IMR-90 (cell line): ENCODE data around the gene UBE2QL1. TPM values are rescaled to one million over a fixed set of nuclear protein-coding genes. Genes with fewer than 3 reads are reported as not detected.

Experiments
- ATAC-seq: fragments of 200-7000 bp; cut with Tn5 transposase; 2 replicates; pipeline ENCODE4 v1.9.1; 2020; ENCODE audit warnings: low read depth, mild to moderate bottlenecking, moderate library complexity
- BruUV-seq: library from RNA; stranded (reverse); fragments of 400-500 nt; replicated peaks from 2 replicates; lab custom pipeline; 2021; lab: Mats Ljungman, UMichigan
- CTCF ChIA-PET: fragments of 300-600 bp; formaldehyde crosslinking; extraction: SDS; loops from one replicate; lab custom pipeline; 2021; ENCODE audit warnings: antibody characterized with exemption; lab: Yijun Ruan, JAX
- POLR2A ChIA-PET: fragments of 300-600 bp; sonication (Branson Sonifier 250); formaldehyde crosslinking; loops from one replicate; lab custom pipeline; 2022; ENCODE audit warnings: antibody characterized with exemption; ENCODE audit not compliant: unreplicated experiment; lab: Charles Lee
- DNase-seq: peaks from one replicate; pipeline ENCODE4 v3.0.0; 2013
- H2AFZ ChIP-seq: replicated peaks from 2 replicates; pipeline ENCODE3; 2013; ENCODE audit warnings: low read length, mild to moderate bottlenecking; ENCODE audit not compliant: poor library complexity
- H2AK5ac ChIP-seq: 2 replicates; pipeline ENCODE4 v1.6.1; 2013; ENCODE audit warnings: low read depth, low read length, inconsistent platforms
- H2AK9ac ChIP-seq: replicated peaks from 2 replicates; pipeline ENCODE3; 2013; ENCODE audit warnings: mild to moderate bottlenecking, low read depth, low read length, moderate library complexity; ENCODE audit not compliant: poor library complexity
- H2BK120ac ChIP-seq: 2 replicates; pipeline ENCODE4 v1.6.1; 2013; ENCODE audit warnings: low read depth, low read length, inconsistent platforms
- H2BK15ac ChIP-seq: 3 replicates; pipeline ENCODE4 v1.6.1; 2013; ENCODE audit warnings: low read depth, low read length, inconsistent platforms
- H2BK20ac ChIP-seq: 2 replicates; pipeline ENCODE4 v1.6.1; 2013; ENCODE audit warnings: low read depth, mild to moderate bottlenecking, inconsistent platforms, low read length, moderate library complexity
- H2BK5ac ChIP-seq: 2 replicates; pipeline ENCODE4 v1.6.1; 2013; ENCODE audit warnings: mild to moderate bottlenecking, low read depth, low read length, inconsistent platforms; ENCODE audit not compliant: poor library complexity, severe bottlenecking
- H3K14ac ChIP-seq: replicated peaks from 2 replicates; pipeline ENCODE4 v1.6.1; 2013; ENCODE audit warnings: low read depth, low read length, inconsistent platforms
- H3K18ac ChIP-seq: 2 replicates; pipeline ENCODE4 v1.6.1; 2013; ENCODE audit warnings: low read depth, low read length, control low read depth
- H3K23ac ChIP-seq: 2 replicates; pipeline ENCODE4 v1.6.1; 2013; ENCODE audit warnings: low read depth, low read length, inconsistent platforms
- H3K27ac ChIP-seq: 2 replicates; pipeline ENCODE4 v1.5.1; 2013; ENCODE audit warnings: mild to moderate bottlenecking, control low read depth, low read length; ENCODE audit not compliant: insufficient read depth
- H3K27me3 ChIP-seq: 2 replicates; pipeline ENCODE4 v1.6.1; 2013; ENCODE audit warnings: low read length; ENCODE audit not compliant: control insufficient read depth, insufficient read depth
- H3K36me3 ChIP-seq: 2 replicates; pipeline ENCODE4 v1.6.1; 2013; ENCODE audit warnings: low read length, mixed read lengths; ENCODE audit not compliant: control insufficient read depth, insufficient read depth
- H3K4ac ChIP-seq: 2 replicates; pipeline ENCODE4 v1.6.1; 2013; ENCODE audit warnings: low read depth, low read length, inconsistent platforms
- H3K4me1 ChIP-seq: 2 replicates; pipeline ENCODE4 v1.6.1; 2013; ENCODE audit warnings: low read length, mixed read lengths; ENCODE audit not compliant: control insufficient read depth, insufficient read depth
- H3K4me2 ChIP-seq: 2 replicates; pipeline ENCODE4 v1.6.1; 2013; ENCODE audit warnings: low read depth, mild to moderate bottlenecking, control low read depth, low read length, moderate library complexity
- H3K4me3 ChIP-seq: 2 replicates; pipeline ENCODE4 v1.5.1; 2013; ENCODE audit warnings: low read depth, mild to moderate bottlenecking, control low read depth, low read length, moderate library complexity; ENCODE audit not compliant: insufficient read depth
- H3K56ac ChIP-seq: 2 replicates; pipeline ENCODE4 v1.6.1; 2013; ENCODE audit warnings: low read length, inconsistent platforms; ENCODE audit not compliant: insufficient read depth; ENCODE audit errors: extremely low read depth
- H3K79me1 ChIP-seq, 2 experiments: 2 replicates each; pipeline ENCODE4 v1.6.1; 2013; ENCODE audit warnings: low read length in 2 of 2, inconsistent platforms in 1 of 2, low read depth in 1 of 2
- H3K9ac ChIP-seq: 2 replicates; pipeline ENCODE4 v1.6.1; 2013; ENCODE audit warnings: low read depth, low read length, control low read depth
- H3K9me1 ChIP-seq: 2 replicates; pipeline ENCODE4 v1.6.1; 2013; ENCODE audit warnings: low read length, inconsistent platforms; ENCODE audit not compliant: insufficient read depth
- H3K9me3 ChIP-seq: 2 replicates; pipeline ENCODE4 v1.6.1; 2013; ENCODE audit warnings: low read length; ENCODE audit not compliant: control insufficient read depth, insufficient read depth
- H4K20me1 ChIP-seq: 2 replicates; pipeline ENCODE4 v1.6.1; 2013; ENCODE audit warnings: low read length, inconsistent platforms; ENCODE audit not compliant: insufficient read depth
- H4K5ac ChIP-seq: 2 replicates; pipeline ENCODE4 v1.6.1; 2013; ENCODE audit warnings: mild to moderate bottlenecking, low read depth, low read length, control low read depth
- H4K8ac ChIP-seq, 2 experiments: 2 replicates each; pipeline ENCODE4 v1.6.1; 2013; ENCODE audit warnings: low read depth in 2 of 2, low read length in 2 of 2, control low read depth in 1 of 2, inconsistent platforms in 1 of 2
- H4K91ac ChIP-seq: 2 replicates; pipeline ENCODE4 v1.6.1; 2013; ENCODE audit warnings: low read depth, low read length, inconsistent platforms; ENCODE audit not compliant: insufficient read depth
- BHLHE40 ChIP-seq: fragments of 150-350 bp; IDR thresholded peaks from 2 replicates; pipeline ENCODE4 v1.6.1; 2016; ENCODE audit warnings: mild to moderate bottlenecking, low read depth, low read length
- CEBPB ChIP-seq: IDR thresholded peaks from 2 replicates; pipeline ENCODE4 v1.6.1; 2012; ENCODE audit warnings: low read depth, low read length, improper control_type of control experiment
- CHD1 ChIP-seq: IDR thresholded peaks from 2 replicates; pipeline ENCODE4 v1.6.1; 2012; ENCODE audit warnings: low read depth, low read length, improper control_type of control experiment
- CTCF ChIP-seq: conservative IDR thresholded peaks from 2 replicates; pipeline ENCODE4 v1.5.1; 2012; ENCODE audit warnings: mild to moderate bottlenecking, low read depth, low read length, improper control_type of control experiment
- ELK1 ChIP-seq: fragments of 150-350 bp; IDR thresholded peaks from 2 replicates; pipeline ENCODE4 v1.6.1; 2016; ENCODE audit warnings: low read depth, mild to moderate bottlenecking, low read length, moderate library complexity, borderline replicate concordance
- FOS ChIP-seq: fragments of 150-350 bp; IDR thresholded peaks from 2 replicates; pipeline ENCODE4 v1.6.1; 2016; ENCODE audit warnings: low read depth, low read length
- MAZ ChIP-seq: IDR thresholded peaks from 2 replicates; pipeline ENCODE4 v1.6.1; 2012; ENCODE audit warnings: low read depth, mild to moderate bottlenecking, low read length, improper control_type of control experiment, moderate library complexity, borderline replicate concordance
- MXI1 ChIP-seq: IDR thresholded peaks from 2 replicates; pipeline ENCODE4 v1.6.1; 2012; ENCODE audit warnings: low read depth, mild to moderate bottlenecking, low read length, moderate library complexity, borderline replicate concordance
- NFE2L2 ChIP-seq: fragments of 150-350 bp; IDR thresholded peaks from 2 replicates; pipeline ENCODE4 v1.6.1; 2016; ENCODE audit warnings: low read depth, mild to moderate bottlenecking, low read length
- POLR2A ChIP-seq: IDR thresholded peaks from 2 replicates; pipeline ENCODE4 v1.6.1; 2012; ENCODE audit warnings: mild to moderate bottlenecking, low read depth, low read length
- RAD21 ChIP-seq: IDR thresholded peaks from 2 replicates; pipeline ENCODE4 v1.6.1; 2012; ENCODE audit warnings: low read length, improper control_type of control experiment
- RCOR1 ChIP-seq: IDR thresholded peaks from 2 replicates; pipeline ENCODE4 v1.6.1; 2012; ENCODE audit warnings: mild to moderate bottlenecking, low read length, improper control_type of control experiment; ENCODE audit not compliant: insufficient replicate concordance
- RFX5 ChIP-seq: IDR thresholded peaks from 2 replicates; pipeline ENCODE4 v1.8.0; 2012; ENCODE audit warnings: low read depth, mild to moderate bottlenecking, low read length, moderate library complexity
- SMC3 ChIP-seq: fragments of 150-350 bp; IDR thresholded peaks from 2 replicates; pipeline ENCODE4 v1.6.1; 2016; ENCODE audit warnings: low read depth, mild to moderate bottlenecking, antibody characterized with exemption, low read length, moderate library complexity
- USF2 ChIP-seq: fragments of 150-350 bp; IDR thresholded peaks from 2 replicates; pipeline ENCODE4 v1.6.1; 2017; ENCODE audit warnings: mild to moderate bottlenecking, antibody characterized with exemption, low read length, low read depth
- WGBS, 2 experiments: methylation state at CpG; one replicate each; pipeline versions ENCODE4 v1.1.5 to v1.1.7; 2013; ENCODE audit warnings: missing lambda C conversion rate in 2 of 2; ENCODE audit not compliant: insufficient read length in 1 of 2; ENCODE audit errors: extremely low coverage in 2 of 2; 5-methylcytosine and 5-hydroxymethylcytosine counted together
- dilution Hi-C: fragments of 300-500 bp; cut with HindIII; formaldehyde crosslinking; loops from one replicate; pipeline ENCODE4 v1.14.3; 2018; ENCODE audit warnings: low sequenced_read_pairs; ENCODE audit not compliant: unreplicated experiment
- in situ Hi-C: fragments of 300-500 bp; cut with MboI; formaldehyde crosslinking; loops from 3 replicates; pipeline ENCODE4 v1.14.3; 2019; ENCODE audit warnings: low sequenced_read_pairs, inconsistent platforms, mixed read lengths
- intact Hi-C: fragments of 100-400 bp; cut with micrococcal nuclease; formaldehyde crosslinking; loops from 2 replicates; pipeline ENCODE4 v1.10.0; 2022
- polyA plus RNA-seq, 3 experiments: library from polyadenylated mRNA; depleted of rRNA; stranded (reverse); fragments of >200 nt; gene quantifications; 2 replicates each; pipeline ENCODE4 v1.2.3, GENCODE V29; 2012; ENCODE audit warnings: low replicate concordance in 1 of 3
- total RNA-seq: library from RNA; depleted of rRNA; stranded (reverse); fragments of >200 nt; gene quantifications from 2 replicates; pipeline ENCODE4 v1.2.3, GENCODE V29; 2012

Gene UBE2QL1
- total and polyA plus RNA-seq, 2 of the 4 experiments (the other 2 are of a cell fraction): not detected

GRCh38 chr5:6403416-6403815, 45.2 kb upstream of the UBE2QL1 start:
- DNase-seq (no peak), ATAC-seq (no peak)
- Histone ChIP-seq H3K27ac (no peak overlapping the region), H3K14ac (no peak overlapping the region), H2BK120ac (no peak overlapping the region), H3K9me3 (no peaks in the 10 kb centered on the region), H3K4me3 (no peak overlapping the region), H3K79me1 (no peaks in the 10 kb centered on the region), H4K20me1 (no peaks in the 10 kb centered on the region), H3K18ac (no peak overlapping the region), H3K9ac (no peak overlapping the region), H3K4ac (no peak overlapping the region), H2AK5ac (no peak overlapping the region), H3K36me3 (no peaks in the 10 kb centered on the region), H4K5ac (no peak overlapping the region), H2BK20ac (no peak overlapping the region), H3K9me1 (no peaks in the 10 kb centered on the region), H3K56ac (no peak overlapping the region), H2AFZ (no peak overlapping the region), H2BK15ac (no peak overlapping the region), H3K4me2 (no peak overlapping the region), H2BK5ac (no peak overlapping the region), H3K23ac (no peak overlapping the region), H4K8ac (no peak overlapping the region), H3K4me1 (no peaks in the 10 kb centered on the region), H2AK9ac (no peak overlapping the region), H3K27me3 (no peaks in the 10 kb centered on the region), H4K91ac (no peak overlapping the region)
- dilution Hi-C loops: no loop called here
- BruUV-seq: no TSS peak
- WGBS, 2 experiments: 80% methylated on average over 1 of the region's 4 CpGs; no CpG with 5 or more reads in 1 of the 2 experiments
- TF ChIP-seq FOS (no peak), USF2 (no peak), CEBPB (no peak), BHLHE40 (no peak), SMC3 (no peak), CHD1 (no peak), POLR2A (no peak), MAZ (no peak), CTCF (no peak), NFE2L2 (no peak), RAD21 (no peak), ELK1 (no peak), RCOR1 (no peak), RFX5 (no peak), MXI1 (no peak)
- intact Hi-C loops: no loop called here
- in situ Hi-C loops: no loop called here
- ChIA-PET CTCF (interaction anchor here (0.5 kb wide), 1 partner anchor 15 kb away, joined by 3 read pairs; no protein-coding TSS in a partner anchor), POLR2A (no interaction called here)
